AG04449 (cell line): ENCODE results near the gene EXOC6B.

Experiments used
- CTCF ChIA-PET: fragments of 350-600 bp; formaldehyde crosslinking; extraction: SDS; loops from one replicate; lab custom pipeline; 2021; ENCODE audit warnings: antibody characterized with exemption; lab: Yijun Ruan, JAX
- POLR2A ChIA-PET: fragments of 400-600, 350-600 bp; formaldehyde crosslinking; extraction: SDS; loops from one replicate; lab custom pipeline; 2020; ENCODE audit warnings: antibody characterized with exemption, inconsistent platforms; lab: Yijun Ruan, JAX
- DNase-seq: peaks from one replicate; pipeline ENCODE4 v3.0.0-alpha.2; 2010; ENCODE audit warnings: low read depth, low spot score
- H3K4me3 ChIP-seq: 2 replicates; pipeline ENCODE4 v1.5.1; 2011; ENCODE audit warnings: low read depth, mild to moderate bottlenecking, control low read depth, low read length
- TF ChIP-seq, protein P1 (sequence below): IDR thresholded peaks from one replicate; pipeline ENCODE4 v1.5.1; 2011; ENCODE audit warnings: mild to moderate bottlenecking, moderate library complexity, low read length, control low read depth, inconsistent platforms; ENCODE audit not compliant: insufficient read depth; ENCODE audit errors: missing control alignments

Gene EXOC6B

DNA sequence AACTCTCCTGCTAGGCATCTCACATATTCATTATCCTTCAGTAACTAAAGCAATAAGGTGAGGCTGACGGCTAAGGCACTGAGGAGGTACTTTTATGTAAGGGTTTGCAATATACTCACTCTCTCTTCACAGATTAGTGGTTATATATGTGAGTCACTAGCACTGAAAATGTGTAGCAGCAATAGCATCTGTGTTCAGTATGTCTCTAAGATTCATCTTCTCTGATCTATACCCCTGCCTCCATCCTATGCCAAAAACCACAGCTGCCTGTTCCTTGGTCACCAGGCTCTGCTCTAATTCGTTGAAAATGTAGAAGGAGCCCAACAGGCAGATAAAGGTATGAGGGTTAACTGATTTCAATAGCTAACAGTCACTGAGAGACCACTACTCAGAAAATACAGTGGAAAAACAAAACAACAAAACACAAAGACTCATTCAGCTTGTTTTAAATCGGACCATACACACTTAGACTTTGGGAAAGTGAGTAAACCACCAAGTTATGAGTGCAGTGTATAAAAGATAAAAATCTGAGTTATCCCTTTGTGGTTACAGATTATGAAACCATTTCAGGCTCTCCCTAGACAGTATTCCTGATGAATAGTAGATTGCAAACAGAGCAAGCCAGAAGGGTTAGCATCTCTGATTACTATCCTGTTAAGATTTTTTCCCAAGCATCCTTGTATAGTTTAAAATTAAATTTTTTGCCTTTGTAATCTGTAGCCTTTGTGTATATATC, 602.8 kb downstream of the EXOC6B start:
- ChIA-PET POLR2A (interaction anchor here (0.8 kb wide), 1 partner anchor 71 kb away, joined by 3 read pairs; no protein-coding TSS in a partner anchor), CTCF (interaction anchor here (0.8 to 2.5 kb wide), 3 partner anchors 10 to 73 kb away, joined by 3 to 6 read pairs (median 6); no protein-coding TSS in a partner anchor)
- H3K4me3 ChIP-seq = no peak overlapping the region
- DNase-seq = peak; percentile 63
- TF ChIP-seq, protein P1, sequence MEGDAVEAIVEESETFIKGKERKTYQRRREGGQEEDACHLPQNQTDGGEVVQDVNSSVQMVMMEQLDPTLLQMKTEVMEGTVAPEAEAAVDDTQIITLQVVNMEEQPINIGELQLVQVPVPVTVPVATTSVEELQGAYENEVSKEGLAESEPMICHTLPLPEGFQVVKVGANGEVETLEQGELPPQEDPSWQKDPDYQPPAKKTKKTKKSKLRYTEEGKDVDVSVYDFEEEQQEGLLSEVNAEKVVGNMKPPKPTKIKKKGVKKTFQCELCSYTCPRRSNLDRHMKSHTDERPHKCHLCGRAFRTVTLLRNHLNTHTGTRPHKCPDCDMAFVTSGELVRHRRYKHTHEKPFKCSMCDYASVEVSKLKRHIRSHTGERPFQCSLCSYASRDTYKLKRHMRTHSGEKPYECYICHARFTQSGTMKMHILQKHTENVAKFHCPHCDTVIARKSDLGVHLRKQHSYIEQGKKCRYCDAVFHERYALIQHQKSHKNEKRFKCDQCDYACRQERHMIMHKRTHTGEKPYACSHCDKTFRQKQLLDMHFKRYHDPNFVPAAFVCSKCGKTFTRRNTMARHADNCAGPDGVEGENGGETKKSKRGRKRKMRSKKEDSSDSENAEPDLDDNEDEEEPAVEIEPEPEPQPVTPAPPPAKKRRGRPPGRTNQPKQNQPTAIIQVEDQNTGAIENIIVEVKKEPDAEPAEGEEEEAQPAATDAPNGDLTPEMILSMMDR = no peak

DNA sequence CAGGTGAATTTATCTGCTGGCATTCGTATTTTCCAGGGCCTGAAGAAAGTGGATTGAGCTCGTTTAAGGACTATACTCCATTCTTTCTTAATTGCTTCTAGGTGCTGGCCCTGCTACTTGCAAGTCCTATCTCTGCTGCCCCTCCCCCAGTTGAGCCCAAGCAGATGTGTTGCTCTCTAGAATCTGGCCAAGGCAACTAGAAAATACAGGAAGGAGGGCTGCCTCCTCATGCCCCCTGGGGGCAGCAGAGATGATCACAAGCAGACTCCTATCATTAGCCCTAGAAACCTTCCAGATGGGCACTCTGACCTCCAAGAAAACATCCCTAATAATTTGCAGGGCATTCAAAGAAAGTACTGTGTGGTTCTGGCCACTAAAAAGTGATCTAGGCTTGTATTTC, 605.7 kb downstream of the EXOC6B start:
- CTCF ChIA-PET = no interaction called here
- DNase-seq = no peak
- TF ChIP-seq, protein P1 = no peak
- POLR2A ChIA-PET = no interaction called here
- no peak overlapping the region for H3K4me3 ChIP-seq

DNA sequence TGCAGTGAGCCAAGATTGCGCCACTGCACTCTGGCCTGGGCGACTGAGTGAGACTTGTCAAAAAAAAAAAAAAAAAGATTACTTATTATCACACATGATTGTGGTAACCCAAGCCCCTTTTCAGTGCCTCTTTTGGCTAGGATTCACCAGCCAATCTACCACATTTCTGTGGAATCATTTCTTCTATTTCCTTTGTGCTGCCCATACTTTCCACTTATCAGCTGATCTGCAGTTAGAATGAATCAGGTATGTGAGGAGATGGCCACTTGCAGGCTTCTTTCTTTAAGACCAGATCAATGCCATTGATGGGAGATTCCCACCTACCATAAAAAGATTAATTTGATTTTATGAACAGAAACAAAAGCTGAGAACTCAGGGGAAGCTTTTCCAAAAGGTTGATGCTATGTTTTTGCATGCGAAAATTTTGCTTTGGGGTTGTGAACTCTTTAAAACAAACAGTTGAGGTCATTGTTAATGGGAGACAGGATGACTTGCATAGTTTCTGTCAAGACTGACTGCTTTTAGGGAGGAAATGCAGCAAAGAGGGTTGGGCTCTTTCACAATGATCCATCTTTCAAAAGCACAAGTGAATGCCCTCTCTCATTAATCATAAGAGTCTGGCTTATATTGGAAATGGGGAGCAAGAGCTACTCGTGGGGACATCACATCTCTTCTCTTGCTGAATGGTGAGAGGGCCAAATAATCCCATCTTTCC, 611.2 kb downstream of the EXOC6B start:
- CTCF ChIA-PET = no interaction called here
- H3K4me3 ChIP-seq = no peak overlapping the region
- POLR2A ChIA-PET = no interaction called here
- TF ChIP-seq, protein P1 = no peak
- DNase-seq = peak; percentile 56

DNA sequence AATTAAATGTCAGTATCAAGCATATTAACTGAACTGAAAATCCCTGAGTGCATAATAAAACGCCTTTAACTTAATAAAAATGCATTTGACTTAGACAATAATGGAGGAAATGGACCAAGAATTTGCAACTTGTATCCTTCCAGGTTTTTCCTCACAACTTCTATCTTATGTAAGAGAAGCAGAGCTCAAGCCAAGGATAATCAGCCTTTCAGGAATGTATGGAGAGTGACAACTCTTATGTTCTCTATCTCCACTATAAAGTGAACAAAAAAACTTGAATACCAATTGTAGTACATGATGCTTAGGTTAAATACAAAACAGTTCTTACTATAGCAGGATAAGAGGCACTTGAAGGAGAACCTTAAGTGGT, 613.4 kb downstream of the EXOC6B start:
- DNase-seq = no peak
- ChIA-PET POLR2A (no interaction called here), CTCF (interaction anchor here (1.1 to 1.6 kb wide), 3 partner anchors 7 to 366 kb away, joined by 3 to 6 read pairs (median 4); no protein-coding TSS in a partner anchor)
- no peak overlapping the region for H3K4me3 ChIP-seq
- TF ChIP-seq, protein P1 = no peak

DNA sequence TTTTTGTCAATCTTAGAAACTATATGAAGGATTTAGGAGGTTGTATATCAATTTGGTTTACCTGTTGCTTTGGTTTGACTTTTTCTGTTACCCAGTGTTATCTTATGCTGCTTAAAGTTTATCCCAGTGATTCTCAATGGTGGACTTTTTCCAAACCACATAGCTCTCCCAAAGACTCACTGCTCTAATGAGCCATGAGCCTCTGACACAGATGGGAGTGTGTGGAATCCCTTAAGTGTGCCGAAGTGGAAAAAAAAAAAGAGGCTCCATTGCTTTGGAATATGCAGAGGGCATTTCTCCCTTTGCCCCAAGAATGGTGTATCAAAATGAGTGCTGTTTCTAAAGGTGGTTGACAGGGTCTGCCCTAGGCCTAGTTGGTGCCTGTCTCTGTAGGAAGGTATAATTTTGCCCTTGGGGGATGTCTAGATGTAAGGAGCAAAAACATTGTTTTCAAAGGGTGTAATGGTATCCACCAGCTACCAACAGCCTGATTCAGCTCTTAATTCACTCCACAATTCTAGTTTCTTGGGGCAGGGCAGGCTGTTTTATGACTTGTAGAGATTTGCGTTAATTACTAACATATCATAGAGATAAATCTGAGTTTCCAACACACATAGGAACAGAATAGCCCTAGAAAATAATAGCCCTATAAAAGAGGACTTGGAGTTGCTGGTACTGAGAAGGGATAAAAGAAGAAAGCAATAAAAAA, 613.9 kb downstream of the EXOC6B start:
- ChIA-PET CTCF (interaction anchor here (1.0 to 1.6 kb wide), 4 partner anchors 11 to 368 kb away, joined by 3 to 6 read pairs (median 3); no protein-coding TSS in a partner anchor), POLR2A (no interaction called here)

More for the DNA sequence above, 613.9 kb downstream of the EXOC6B start:
- DNase-seq = peak; percentile 59
- H3K4me3 ChIP-seq = no peak overlapping the region
- TF ChIP-seq, protein P1 = no peak
